ENCODE measurements around the gene QKI.

DNA sequence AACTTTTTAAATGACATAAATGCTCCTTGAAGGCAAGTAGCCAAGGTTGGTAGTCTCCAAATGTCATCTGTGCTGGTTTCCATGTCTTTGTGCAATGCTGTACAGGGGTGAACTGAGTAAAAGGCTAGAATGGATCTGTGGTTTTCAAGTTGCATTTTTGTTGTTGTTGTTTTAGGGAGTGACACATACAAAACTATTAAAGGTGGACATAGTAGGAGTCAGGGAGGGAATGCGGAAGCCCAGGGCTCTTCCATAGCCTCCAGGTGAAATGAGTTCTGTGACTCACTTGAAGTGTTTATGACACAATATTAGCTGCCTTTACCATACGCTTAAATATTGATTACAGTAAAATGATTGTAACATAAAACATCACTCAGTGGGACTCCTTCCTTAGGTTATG, 22.5 kb upstream of the QKI start:
- TF ChIP-seq, protein P1, sequence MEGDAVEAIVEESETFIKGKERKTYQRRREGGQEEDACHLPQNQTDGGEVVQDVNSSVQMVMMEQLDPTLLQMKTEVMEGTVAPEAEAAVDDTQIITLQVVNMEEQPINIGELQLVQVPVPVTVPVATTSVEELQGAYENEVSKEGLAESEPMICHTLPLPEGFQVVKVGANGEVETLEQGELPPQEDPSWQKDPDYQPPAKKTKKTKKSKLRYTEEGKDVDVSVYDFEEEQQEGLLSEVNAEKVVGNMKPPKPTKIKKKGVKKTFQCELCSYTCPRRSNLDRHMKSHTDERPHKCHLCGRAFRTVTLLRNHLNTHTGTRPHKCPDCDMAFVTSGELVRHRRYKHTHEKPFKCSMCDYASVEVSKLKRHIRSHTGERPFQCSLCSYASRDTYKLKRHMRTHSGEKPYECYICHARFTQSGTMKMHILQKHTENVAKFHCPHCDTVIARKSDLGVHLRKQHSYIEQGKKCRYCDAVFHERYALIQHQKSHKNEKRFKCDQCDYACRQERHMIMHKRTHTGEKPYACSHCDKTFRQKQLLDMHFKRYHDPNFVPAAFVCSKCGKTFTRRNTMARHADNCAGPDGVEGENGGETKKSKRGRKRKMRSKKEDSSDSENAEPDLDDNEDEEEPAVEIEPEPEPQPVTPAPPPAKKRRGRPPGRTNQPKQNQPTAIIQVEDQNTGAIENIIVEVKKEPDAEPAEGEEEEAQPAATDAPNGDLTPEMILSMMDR (IDR thresholded peaks at IDR 0.05): no peak
- no peak for TF ChIP-seq POLR2A (IDR thresholded peaks at IDR 0.05)
